Fibroblast of lung (primary cell): ENCODE measurements around the gene ANXA10. TPM values are rescaled to one million over a fixed set of nuclear protein-coding genes. Genes with fewer than 3 reads are reported as not detected.

Experiments
- DNase-seq, 2 donors: peaks; one replicate each; pipeline versions ENCODE4 v3.0.0 to v3.0.0-alpha.2; 2010; ENCODE audit warnings: low read depth in 2 of 2
- H2AFZ ChIP-seq: 2 replicates; pipeline ENCODE4 v1.5.1; 2012; ENCODE audit warnings: low read length, control low read depth, inconsistent platforms
- H3K27ac ChIP-seq: 2 replicates; pipeline ENCODE4 v1.5.1; 2011; ENCODE audit warnings: low read length, control low read depth; ENCODE audit not compliant: insufficient read depth
- H3K27me3 ChIP-seq: 2 replicates; pipeline ENCODE4 v1.5.1; 2011; ENCODE audit warnings: mild to moderate bottlenecking, low read length; ENCODE audit not compliant: control insufficient read depth, insufficient read depth
- H3K36me3 ChIP-seq: 2 replicates; pipeline ENCODE4 v1.5.1; 2011; ENCODE audit warnings: low read length; ENCODE audit not compliant: control insufficient read depth, insufficient read depth
- H3K4me1 ChIP-seq: 2 replicates; pipeline ENCODE4 v1.5.1; 2011; ENCODE audit warnings: low read length; ENCODE audit not compliant: control insufficient read depth, insufficient read depth; ENCODE audit errors: extremely low read depth
- H3K4me2 ChIP-seq: 2 replicates; pipeline ENCODE4 v1.5.1; 2011; ENCODE audit warnings: low read length, control low read depth; ENCODE audit not compliant: insufficient read depth; ENCODE audit errors: extremely low read depth
- H3K4me3 ChIP-seq, 4 experiments: fragments of 200-600 bp in 1 of 4; sonication (generic) in 1 of 4; replicated peaks in 1 of 4; 2 replicates each; pipeline ENCODE4 v1.5.1; 2011 to 2016; ENCODE audit warnings: low read length in 4 of 4, low read depth in 3 of 4, mild to moderate bottlenecking in 3 of 4, control low read depth in 2 of 4, inconsistent platforms in 1 of 4, mixed read lengths in 1 of 4; ENCODE audit not compliant: insufficient read depth in 1 of 4; ENCODE audit errors: control extremely low read depth in 1 of 4
- H3K79me2 ChIP-seq: 2 replicates; pipeline ENCODE4 v1.5.1; 2012; ENCODE audit warnings: mild to moderate bottlenecking, low read length, inconsistent platforms; ENCODE audit not compliant: control insufficient read depth, insufficient read depth
- H3K9ac ChIP-seq: 2 replicates; pipeline ENCODE4 v1.5.1; 2011; ENCODE audit warnings: mild to moderate bottlenecking, low read length, control low read depth; ENCODE audit not compliant: insufficient read depth
- H3K9me3 ChIP-seq: 2 replicates; pipeline ENCODE4 v1.5.1; 2012; ENCODE audit warnings: low read depth, low read length; ENCODE audit not compliant: control insufficient read depth, insufficient read depth
- H4K20me1 ChIP-seq: 2 replicates; pipeline ENCODE4 v1.5.1; 2011; ENCODE audit warnings: low read length; ENCODE audit not compliant: control insufficient read depth, insufficient read depth; ENCODE audit errors: extremely low read depth
- EZH2 ChIP-seq: IDR thresholded peaks from 2 replicates; pipeline ENCODE4 v1.5.1; 2012; ENCODE audit warnings: low read length, control low read depth, mild to moderate bottlenecking; ENCODE audit errors: missing control alignments
- polyA plus RNA-seq, 2 donors: library from polyadenylated mRNA; depleted of rRNA in 1 of 2; stranded (reverse) in 1 of 2; unstranded in 1 of 2; fragments of >200 nt; gene quantifications; 2 replicates each; pipeline ENCODE4 v1.2.1, GENCODE V29; 2011 to 2012; ENCODE audit warnings: missing spikeins in 1 of 2
- total RNA-seq: library from RNA; depleted of rRNA; stranded (reverse); fragments of >200 nt; gene quantifications from 2 replicates; pipeline ENCODE4 v1.2.1, GENCODE V29; 2014
- TF ChIP-seq, protein P1 (sequence below), 2 donors: IDR thresholded peaks in 1 of 2; conservative IDR thresholded peaks in 1 of 2; 1 replicate in 1 of 2; 2 replicates in 1 of 2; pipeline ENCODE4 v1.5.1; 2011 to 2012; ENCODE audit warnings: low read length in 2 of 2, control low read depth in 1 of 2, inconsistent platforms in 1 of 2, low read depth in 1 of 2, mild to moderate bottlenecking in 1 of 2

Gene ANXA10
- total and polyA plus RNA-seq, 2 donors (not counting 1 experiment from before 2014, with no cell fraction given): 0.08 to 0.17 TPM

DNA sequence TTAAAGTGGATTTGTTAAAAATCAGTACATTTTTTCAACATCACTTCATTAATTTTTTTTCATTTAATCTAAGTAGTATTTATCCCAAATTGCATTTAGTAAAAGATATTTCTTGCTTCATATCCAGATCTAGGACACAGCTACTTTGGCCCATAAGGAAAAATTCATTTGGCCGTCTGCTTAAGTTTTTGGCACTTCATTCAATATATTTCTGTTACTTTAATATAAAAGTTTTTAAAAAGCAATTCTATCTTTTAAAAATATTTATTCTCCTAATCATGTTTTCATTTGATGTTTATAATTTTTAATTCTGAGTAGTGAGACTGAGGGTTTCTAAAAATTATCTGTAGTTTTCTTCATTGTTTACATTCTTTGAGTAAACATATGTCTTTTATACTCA is 28.5 kb downstream of the ANXA10 start:
- H3K79me2 ChIP-seq: no peaks in the 10 kb centered on the region
- H3K4me1 ChIP-seq: no peaks in the 10 kb centered on the region
- no peak overlapping the region for H3K9ac ChIP-seq
- TF ChIP-seq, protein P1, sequence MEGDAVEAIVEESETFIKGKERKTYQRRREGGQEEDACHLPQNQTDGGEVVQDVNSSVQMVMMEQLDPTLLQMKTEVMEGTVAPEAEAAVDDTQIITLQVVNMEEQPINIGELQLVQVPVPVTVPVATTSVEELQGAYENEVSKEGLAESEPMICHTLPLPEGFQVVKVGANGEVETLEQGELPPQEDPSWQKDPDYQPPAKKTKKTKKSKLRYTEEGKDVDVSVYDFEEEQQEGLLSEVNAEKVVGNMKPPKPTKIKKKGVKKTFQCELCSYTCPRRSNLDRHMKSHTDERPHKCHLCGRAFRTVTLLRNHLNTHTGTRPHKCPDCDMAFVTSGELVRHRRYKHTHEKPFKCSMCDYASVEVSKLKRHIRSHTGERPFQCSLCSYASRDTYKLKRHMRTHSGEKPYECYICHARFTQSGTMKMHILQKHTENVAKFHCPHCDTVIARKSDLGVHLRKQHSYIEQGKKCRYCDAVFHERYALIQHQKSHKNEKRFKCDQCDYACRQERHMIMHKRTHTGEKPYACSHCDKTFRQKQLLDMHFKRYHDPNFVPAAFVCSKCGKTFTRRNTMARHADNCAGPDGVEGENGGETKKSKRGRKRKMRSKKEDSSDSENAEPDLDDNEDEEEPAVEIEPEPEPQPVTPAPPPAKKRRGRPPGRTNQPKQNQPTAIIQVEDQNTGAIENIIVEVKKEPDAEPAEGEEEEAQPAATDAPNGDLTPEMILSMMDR (conservative IDR thresholded peaks at IDR 0.05 in 1 of 2, IDR thresholded peaks at IDR 0.05 in 1 of 2; ENCODE audit: low read depth in 1 of 2, low read length in 2 of 2): no peak
- no peak for TF ChIP-seq EZH2
- no peaks in the 10 kb centered on the region for H4K20me1 ChIP-seq
- no peaks in the 10 kb centered on the region for H3K36me3 ChIP-seq
- DNase-seq: no peak
- H3K27ac ChIP-seq: no peak overlapping the region
- H3K4me3 ChIP-seq: no peak overlapping the region
- no peaks in the 10 kb centered on the region for H3K27me3 ChIP-seq
- H3K9me3 ChIP-seq: no peaks in the 10 kb centered on the region
- no peak overlapping the region for H3K4me2 ChIP-seq
- H2AFZ ChIP-seq: no peak overlapping the region

DNA sequence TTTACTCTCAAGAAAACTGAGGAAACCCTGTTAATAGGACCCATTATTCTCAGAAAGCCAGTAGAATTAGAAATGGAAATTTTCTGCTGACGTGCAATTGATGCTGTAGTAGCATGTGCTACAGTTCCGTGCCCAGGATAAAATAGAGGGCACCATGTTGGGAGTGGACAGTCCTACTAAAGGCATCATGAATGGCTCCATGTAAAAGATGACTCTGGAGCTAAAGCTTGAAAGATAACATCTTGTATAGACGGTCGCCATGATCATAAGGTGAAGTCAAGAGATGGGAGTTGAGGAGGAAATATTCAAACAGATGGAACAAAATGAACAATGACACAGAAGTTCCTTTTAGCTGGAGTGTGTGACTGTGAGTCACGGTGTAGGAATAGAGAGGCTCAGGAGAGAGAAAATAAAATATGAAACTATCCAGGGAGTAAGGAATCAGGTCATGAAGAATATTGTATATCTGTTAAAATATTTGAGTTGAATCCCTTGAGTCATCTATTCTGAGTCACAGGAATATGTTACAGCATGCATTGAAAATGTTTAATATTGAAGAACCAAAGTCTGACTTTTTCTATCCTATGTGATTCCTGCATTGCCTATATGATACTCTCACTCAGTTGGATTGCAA is 31.8 kb downstream of the ANXA10 start:
- H3K9me3 ChIP-seq: no peaks in the 10 kb centered on the region
- H3K4me2 ChIP-seq: no peak overlapping the region
- H3K9ac ChIP-seq: no peak overlapping the region
- H3K4me3 ChIP-seq: no peak overlapping the region
- H3K36me3 ChIP-seq: no peaks in the 10 kb centered on the region
- no peaks in the 10 kb centered on the region for H3K79me2 ChIP-seq
- TF ChIP-seq, protein P1 (conservative IDR thresholded peaks at IDR 0.05 in 1 of 2, IDR thresholded peaks at IDR 0.05 in 1 of 2; ENCODE audit: low read depth in 1 of 2, low read length in 2 of 2): no peak
- TF ChIP-seq EZH2: no peak
- peak; percentile 44 to 67 for DNase-seq
- H3K27ac ChIP-seq: no peak overlapping the region
- H4K20me1 ChIP-seq: no peaks in the 10 kb centered on the region
- H3K4me1 ChIP-seq: no peaks in the 10 kb centered on the region
- H3K27me3 ChIP-seq: no peaks in the 10 kb centered on the region
- no peak overlapping the region for H2AFZ ChIP-seq

DNA sequence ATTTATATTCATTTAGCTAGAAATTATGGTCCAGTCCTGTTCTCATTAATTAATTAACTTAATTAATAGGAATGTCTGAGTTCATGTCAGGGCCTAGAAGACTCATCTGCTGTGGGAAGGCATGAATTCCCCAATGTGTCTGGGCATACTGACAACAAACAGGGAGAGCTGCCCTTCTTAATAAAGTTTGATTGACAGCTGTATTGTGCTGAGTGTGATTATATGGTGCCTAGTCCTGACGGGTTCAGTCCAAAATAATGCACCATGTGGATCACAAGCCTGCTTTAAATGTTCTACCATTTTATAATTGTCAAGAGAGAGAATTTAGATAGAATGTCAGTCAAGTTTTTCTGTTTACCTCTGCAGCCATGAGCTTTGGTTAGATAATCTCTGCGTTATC is 34.6 kb downstream of the ANXA10 start:
- H3K27ac ChIP-seq: no peak overlapping the region
- H3K27me3 ChIP-seq: no peaks in the 10 kb centered on the region
- no peaks in the 10 kb centered on the region for H3K36me3 ChIP-seq
- H3K4me2 ChIP-seq: no peak overlapping the region
- DNase-seq: no peak
- H3K4me3 ChIP-seq: no peak overlapping the region
- TF ChIP-seq, protein P1 (conservative IDR thresholded peaks at IDR 0.05 in 1 of 2, IDR thresholded peaks at IDR 0.05 in 1 of 2; ENCODE audit: low read depth in 1 of 2, low read length in 2 of 2): no peak
- TF ChIP-seq EZH2: no peak
- H3K9ac ChIP-seq: no peak overlapping the region
- no peaks in the 10 kb centered on the region for H3K4me1 ChIP-seq
- no peaks in the 10 kb centered on the region for H3K9me3 ChIP-seq
- H3K79me2 ChIP-seq: no peaks in the 10 kb centered on the region
- H2AFZ ChIP-seq: no peak overlapping the region
- H4K20me1 ChIP-seq: no peaks in the 10 kb centered on the region
